Osteoblast (primary cell): ENCODE data around the gene ZNF280A. TPM values are rescaled to one million over a fixed set of nuclear protein-coding genes. Genes with fewer than 3 reads are reported as not detected.
"Not testable (repeated sequence)": the region's sequence is repeated elsewhere in the genome, so short reads cannot be mapped to it uniquely, and the experiment has no call there.

Experiments
- DNase-seq: peaks from one replicate; pipeline ENCODE4 v3.0.0; 2011; ENCODE audit warnings: low spot score, mixed read lengths; ENCODE audit not compliant: insufficient read length; ENCODE audit errors: missing footprints
- H2AFZ ChIP-seq: 2 replicates; pipeline ENCODE4 v1.6.0; 2011; ENCODE audit warnings: mild to moderate bottlenecking, low read length
- H3K27ac ChIP-seq: 2 replicates; pipeline ENCODE4 v1.5.1; 2011; ENCODE audit warnings: mild to moderate bottlenecking, low read depth, low read length, moderate library complexity
- H3K27me3 ChIP-seq: 2 replicates; pipeline ENCODE4 v1.6.0; 2012; ENCODE audit warnings: mild to moderate bottlenecking, control low read depth, inconsistent platforms, low read length, moderate library complexity; ENCODE audit not compliant: insufficient read depth
- H3K36me3 ChIP-seq: 2 replicates; pipeline ENCODE4 v1.5.1; 2011; ENCODE audit warnings: mild to moderate bottlenecking, low read length, control low read depth, moderate library complexity; ENCODE audit not compliant: insufficient read depth
- H3K4me1 ChIP-seq: 2 replicates; pipeline ENCODE4 v1.5.1; 2011; ENCODE audit warnings: mild to moderate bottlenecking, low read length, control low read depth, moderate library complexity; ENCODE audit not compliant: insufficient read depth
- H3K4me2 ChIP-seq: 2 replicates; pipeline ENCODE4 v1.6.0; 2011; ENCODE audit warnings: mild to moderate bottlenecking, low read length; ENCODE audit not compliant: insufficient read depth
- H3K4me3 ChIP-seq: fragments of 200-600 bp; sonication (generic); 3 replicates; pipeline ENCODE4 v1.5.1; 2012; ENCODE audit warnings: mild to moderate bottlenecking, low read length, inconsistent platforms; ENCODE audit not compliant: insufficient read depth
- H3K79me2 ChIP-seq: 2 replicates; pipeline ENCODE4 v1.6.0; 2012; ENCODE audit warnings: mild to moderate bottlenecking, low read length, control low read depth, inconsistent platforms; ENCODE audit not compliant: insufficient read depth
- H3K9me3 ChIP-seq: 2 replicates; pipeline ENCODE4 v1.5.1; 2011; ENCODE audit warnings: low read depth, low read length, control low read depth
- H4K20me1 ChIP-seq: 2 replicates; pipeline ENCODE4 v1.6.0; 2012; ENCODE audit warnings: mild to moderate bottlenecking, low read length, control low read depth; ENCODE audit not compliant: insufficient read depth
- CTCF ChIP-seq: IDR thresholded peaks from 2 replicates; pipeline ENCODE4 v1.5.1; 2011; ENCODE audit warnings: mild to moderate bottlenecking, low read depth, low read length, moderate library complexity; ENCODE audit errors: extremely low read depth
- total RNA-seq: library from RNA; depleted of rRNA; stranded (reverse); fragments of >200 nt; gene quantifications from 2 replicates; pipeline ENCODE4 v1.2.3, GENCODE V29; 2012

The ZNF280A gene
- total RNA-seq, 1 donor, result not detected

GRCh38 chr22:22507743-22508273, 12.3 kb downstream of the ZNF280A start:
- Histone ChIP-seq H3K36me3 (no peaks in the 10 kb centered on the region), H3K9me3 (no peaks in the 10 kb centered on the region), H3K79me2 (no peaks in the 10 kb centered on the region), H3K4me3 (peak overlapping the region; percentile 79), H3K4me1 (peaks cover 4% of the 10 kb centered on the region), H4K20me1 (no peaks in the 10 kb centered on the region), H3K27ac (peak overlapping the region; percentile 33), H3K27me3 (peaks cover 4% of the 10 kb centered on the region), H3K4me2 (peak overlapping the region; percentile 87), H2AFZ (peak overlapping the region; percentile 88)
- TF ChIP-seq CTCF, result no peak
- DNase-seq, result peak; percentile 48

DNA sequence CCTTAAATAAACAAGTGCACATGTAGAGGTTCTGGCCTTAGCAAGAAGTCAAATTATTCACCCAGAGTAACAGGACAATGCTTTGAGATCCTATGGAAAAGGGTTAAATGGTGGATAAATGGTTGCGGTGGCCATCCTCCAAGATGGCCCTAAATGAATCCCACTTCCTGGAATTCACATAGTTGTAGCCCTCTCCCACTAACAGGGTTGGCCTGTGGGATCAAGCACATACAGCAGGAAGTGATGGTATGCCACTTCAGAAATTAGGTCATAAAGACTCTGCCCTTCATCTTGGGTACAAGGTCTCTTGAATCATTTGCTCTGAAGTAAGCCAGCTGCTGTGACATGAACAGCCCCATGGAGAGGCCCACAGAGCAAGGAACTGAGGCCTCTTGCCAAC, 13.3 kb downstream of the ZNF280A start:
- no peaks in the 10 kb centered on the region for H3K79me2 ChIP-seq
- H4K20me1 ChIP-seq, result no peaks in the 10 kb centered on the region
- H3K4me3 ChIP-seq, result no peak overlapping the region
- peaks cover 4% of the 10 kb centered on the region for H3K4me1 ChIP-seq
- DNase-seq, result no peak
- no peaks in the 10 kb centered on the region for H3K9me3 ChIP-seq
- TF ChIP-seq CTCF, result no peak
- H3K4me2 ChIP-seq, result no peak overlapping the region
- no peaks in the 10 kb centered on the region for H3K27me3 ChIP-seq
- H3K27ac ChIP-seq, result no peak overlapping the region
- H2AFZ ChIP-seq, result no peak overlapping the region
- no peaks in the 10 kb centered on the region for H3K36me3 ChIP-seq

- DNase-seq, result no peak
- no peak overlapping the region for H3K27ac ChIP-seq
- H3K9me3 ChIP-seq, result no peaks in the 10 kb centered on the region
- H3K4me1 ChIP-seq, result no peaks in the 10 kb centered on the region
- H3K27me3 ChIP-seq, result no peaks in the 10 kb centered on the region
- H4K20me1 ChIP-seq, result no peaks in the 10 kb centered on the region
- no peak for TF ChIP-seq CTCF
- H3K36me3 ChIP-seq, result no peaks in the 10 kb centered on the region
- no peaks in the 10 kb centered on the region for H3K79me2 ChIP-seq
- no peak overlapping the region for H2AFZ ChIP-seq
- H3K4me2 ChIP-seq, result no peak overlapping the region
- H3K4me3 ChIP-seq, result no peak overlapping the region
Observed at GRCh38 chr22:22498267-22498666, 21.8 kb downstream of the ZNF280A start.

DNA sequence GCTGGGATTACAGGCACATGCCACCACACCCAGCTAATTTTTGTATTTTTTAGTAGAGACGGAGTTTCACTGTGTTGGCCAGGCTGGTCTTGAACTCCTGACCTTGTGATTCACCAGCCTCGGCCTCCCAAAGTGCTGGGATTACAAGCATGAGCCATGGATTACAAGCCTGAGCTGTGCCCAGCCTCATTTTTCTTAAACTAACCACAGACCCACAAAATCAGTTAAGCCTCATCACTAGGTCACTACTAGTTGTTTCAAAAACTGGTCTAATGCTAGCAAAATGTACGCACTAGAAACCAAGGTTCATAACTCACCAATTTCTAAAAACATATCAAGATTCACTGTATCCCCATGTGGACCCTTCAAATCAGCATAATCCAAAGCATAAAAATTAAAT, 28.5 kb downstream of the ZNF280A start:
- DNase-seq, H3K27me3 ChIP-seq, H3K27ac ChIP-seq, H3K9me3 ChIP-seq, H3K4me2 ChIP-seq, H3K4me1 ChIP-seq, H2AFZ ChIP-seq, H3K36me3 ChIP-seq, H4K20me1 ChIP-seq, H3K79me2 ChIP-seq, H3K4me3 ChIP-seq: not testable (repeated sequence)
